HG02943 (cell line): Measurements from ENCODE around the gene GPR152.

Source experiments
- ATAC-seq: cut with Tn5 transposase; IDR thresholded peaks from one replicate; pipeline ENCODE4 v1.9.1; 2021; ENCODE audit warnings: mild to moderate bottlenecking, low read depth, moderate library complexity; ENCODE audit not compliant: unreplicated experiment

The GPR152 gene

GRCh38 chr11:67442504-67443404 lies 9.8 kb downstream of the GPR152 start:
- ATAC-seq = no peak

GRCh38 chr11:67441731-67442351 lies 10.7 kb downstream of the GPR152 start:
- no peak for ATAC-seq

DNA sequence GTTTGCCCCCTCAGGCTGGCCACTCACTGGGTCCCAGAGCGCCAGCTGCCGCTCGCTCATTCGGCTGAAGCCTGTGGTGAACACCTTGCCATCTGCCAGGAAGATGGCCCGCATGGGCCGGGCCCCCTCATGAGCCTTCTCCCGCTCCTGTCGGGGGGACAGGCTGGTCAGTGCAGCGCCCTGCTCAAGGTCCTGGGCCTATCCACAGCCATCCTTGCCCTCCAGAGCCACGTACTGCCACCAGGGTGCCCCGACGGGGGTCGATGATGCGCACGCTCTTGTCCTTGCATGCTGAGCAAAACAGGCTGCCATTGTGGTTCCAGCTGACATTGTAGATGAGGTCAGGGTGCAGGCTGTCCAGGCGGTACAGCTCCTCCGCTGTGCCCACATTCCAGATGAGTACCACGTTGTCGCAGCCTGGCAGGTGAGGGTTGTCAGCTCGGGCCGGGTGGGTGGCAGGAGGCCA lies 11.4 kb downstream of the GPR152 start:
- no peak for ATAC-seq

GRCh38 chr11:67440229-67441097 lies 12.1 kb downstream of the GPR152 start:
- no peak for ATAC-seq

DNA sequence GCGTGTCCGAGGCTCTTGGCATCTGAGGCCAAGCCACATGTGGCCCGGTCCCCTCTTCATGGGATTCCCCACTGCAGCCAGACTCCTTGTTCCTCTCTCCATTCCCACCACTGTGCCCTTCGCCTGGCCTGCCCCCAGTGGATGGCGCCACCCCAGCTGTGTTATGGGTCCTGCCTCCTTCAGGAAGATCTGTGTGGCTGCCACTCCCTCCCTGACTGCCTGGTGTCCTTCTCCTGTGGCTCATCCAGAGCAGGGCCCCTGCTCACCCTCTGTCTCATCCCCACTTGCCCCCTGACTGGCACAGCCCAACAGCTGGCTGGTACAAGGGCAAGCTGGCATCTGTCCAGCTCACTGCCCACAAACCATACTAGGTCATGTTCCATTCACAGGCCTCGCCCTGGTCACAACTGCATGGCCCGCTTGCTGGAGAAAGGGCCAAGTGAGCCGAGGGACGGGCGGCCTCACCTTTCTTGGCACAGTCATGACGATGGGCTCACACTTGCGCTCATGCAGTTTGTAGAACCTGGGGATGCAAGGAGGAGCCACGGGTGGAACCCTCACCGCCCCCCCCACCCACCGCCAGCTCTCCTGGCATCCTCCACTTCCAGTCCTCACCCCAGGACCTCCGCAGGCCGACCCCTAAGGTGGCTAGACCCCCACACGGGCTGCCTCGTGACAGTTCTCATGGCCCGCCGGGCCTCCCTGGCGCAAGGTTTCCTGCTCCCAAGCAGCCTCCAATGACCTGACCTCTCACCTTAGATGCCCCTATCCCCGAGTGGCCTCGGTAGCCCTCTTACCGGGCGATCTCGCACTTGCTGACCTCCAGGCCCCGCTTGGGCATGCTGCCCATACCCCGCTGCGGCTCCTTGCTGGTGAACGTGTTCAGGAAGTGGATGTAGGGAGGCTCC lies 13.0 kb downstream of the GPR152 start:
- ATAC-seq = no peak

DNA sequence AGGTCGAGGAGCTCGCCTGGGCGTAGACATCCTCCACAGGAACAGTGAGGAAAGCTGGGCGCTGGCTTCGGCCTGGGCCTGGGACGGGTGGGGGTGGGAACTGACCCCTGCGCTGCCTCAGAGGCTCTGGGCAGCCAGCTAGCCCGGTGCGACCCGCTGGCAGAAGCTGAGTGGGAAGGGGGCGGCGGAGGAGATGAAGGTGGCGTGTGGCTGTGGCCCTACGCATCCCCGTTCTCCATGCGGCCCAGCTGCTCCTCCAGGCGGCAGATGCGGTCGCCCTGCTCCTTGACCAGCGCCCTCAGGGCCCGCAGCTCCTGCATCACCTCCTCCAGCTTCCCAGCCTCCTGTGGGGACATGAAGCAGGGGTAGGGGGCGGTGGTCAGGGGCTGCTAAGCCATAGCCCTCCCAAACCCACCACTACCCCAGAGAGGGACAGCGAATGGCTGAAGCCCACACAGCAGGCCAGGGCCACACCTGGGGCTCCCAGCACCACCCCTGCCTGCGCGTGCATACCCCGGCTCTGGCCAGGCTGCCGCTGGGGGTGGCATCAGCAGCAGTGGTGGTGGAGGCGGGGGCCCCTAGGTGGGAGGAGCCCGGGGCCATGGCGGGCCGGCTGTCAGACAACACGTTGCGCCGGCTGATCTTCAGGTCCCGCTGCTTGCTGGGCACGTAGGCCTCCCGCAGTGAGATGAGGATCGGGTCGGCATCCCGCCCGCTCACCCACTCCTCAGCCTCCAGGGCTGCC lies 14.2 kb downstream of the GPR152 start:
- ATAC-seq = no peak

- ATAC-seq = no peak
Measured at GRCh38 chr11:67437809-67438157, 14.7 kb downstream of the GPR152 start.

DNA sequence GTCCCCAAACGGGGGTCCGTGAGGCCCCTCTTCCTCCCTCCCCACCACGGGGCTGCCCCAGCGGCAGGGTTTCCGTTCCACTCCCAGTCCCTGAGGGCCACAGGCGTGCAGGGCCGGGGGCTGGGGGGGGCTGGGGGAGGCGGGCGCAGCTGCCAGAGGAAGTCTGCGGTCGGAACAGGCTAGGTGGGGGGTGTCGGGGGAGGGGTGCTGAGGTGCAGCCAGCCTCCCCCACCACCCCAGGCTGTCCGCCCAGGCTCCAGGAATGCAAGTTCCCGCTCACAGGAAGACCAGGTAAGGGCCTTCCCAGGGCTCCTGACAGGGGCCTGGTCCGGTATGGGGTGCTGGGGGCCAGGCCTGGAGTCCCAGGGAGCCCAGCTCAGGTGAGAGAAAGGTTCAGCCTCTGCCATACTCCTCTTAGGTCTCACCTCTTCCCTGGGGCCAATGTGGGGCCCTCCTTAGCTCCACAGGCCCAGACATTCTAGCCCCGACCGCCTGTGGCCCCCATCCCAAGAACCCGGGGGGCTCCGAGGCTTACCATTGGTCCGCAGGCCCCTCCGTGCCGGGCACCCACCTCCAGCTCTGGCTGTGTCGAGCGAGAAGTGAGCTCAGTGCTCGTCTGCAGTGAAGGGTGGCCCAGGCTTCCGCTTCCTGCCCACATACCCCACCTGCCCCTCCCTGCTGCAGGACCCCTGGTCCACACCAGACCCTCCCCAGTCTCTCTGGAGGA lies 15.3 kb downstream of the GPR152 start, which contains the start of gene PTPRCAP:
Gene PTPRCAP, minus strand, starts transcription at position 601 of the 727 bp plus-strand sequence. Its CDS starts 63 bp downstream, at position 538.
- no peak for ATAC-seq

DNA sequence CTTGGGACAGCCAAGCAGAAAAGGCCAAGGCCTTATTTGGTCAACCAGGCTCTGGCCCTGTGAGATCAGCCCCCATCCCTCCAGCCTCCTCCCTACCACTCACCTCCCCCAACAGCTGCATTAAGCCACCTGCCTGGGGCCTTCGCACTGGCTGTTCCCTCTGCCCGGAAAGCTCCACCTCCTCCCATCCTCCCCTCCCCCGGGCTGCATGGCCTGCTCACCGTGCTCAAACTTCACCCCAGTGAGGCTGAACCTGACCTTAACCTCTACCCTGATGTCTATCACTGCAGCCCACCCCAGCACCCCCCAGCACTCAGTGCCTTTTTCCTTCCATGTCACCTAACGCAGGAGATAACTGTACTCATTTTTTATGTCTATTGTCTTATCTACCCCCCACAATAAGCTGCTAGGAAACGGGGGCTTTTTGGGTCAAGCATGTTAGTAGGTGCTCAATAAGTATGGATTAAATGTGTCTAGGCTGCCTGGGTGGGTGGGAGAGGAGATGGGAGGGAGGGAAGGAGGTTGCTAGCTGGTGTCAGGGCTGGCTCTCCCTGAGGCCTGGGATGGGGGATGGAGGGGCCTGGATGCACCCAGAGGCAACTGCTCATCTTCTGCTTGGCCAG lies 16.0 kb downstream of the GPR152 start:
- no peak for ATAC-seq

DNA sequence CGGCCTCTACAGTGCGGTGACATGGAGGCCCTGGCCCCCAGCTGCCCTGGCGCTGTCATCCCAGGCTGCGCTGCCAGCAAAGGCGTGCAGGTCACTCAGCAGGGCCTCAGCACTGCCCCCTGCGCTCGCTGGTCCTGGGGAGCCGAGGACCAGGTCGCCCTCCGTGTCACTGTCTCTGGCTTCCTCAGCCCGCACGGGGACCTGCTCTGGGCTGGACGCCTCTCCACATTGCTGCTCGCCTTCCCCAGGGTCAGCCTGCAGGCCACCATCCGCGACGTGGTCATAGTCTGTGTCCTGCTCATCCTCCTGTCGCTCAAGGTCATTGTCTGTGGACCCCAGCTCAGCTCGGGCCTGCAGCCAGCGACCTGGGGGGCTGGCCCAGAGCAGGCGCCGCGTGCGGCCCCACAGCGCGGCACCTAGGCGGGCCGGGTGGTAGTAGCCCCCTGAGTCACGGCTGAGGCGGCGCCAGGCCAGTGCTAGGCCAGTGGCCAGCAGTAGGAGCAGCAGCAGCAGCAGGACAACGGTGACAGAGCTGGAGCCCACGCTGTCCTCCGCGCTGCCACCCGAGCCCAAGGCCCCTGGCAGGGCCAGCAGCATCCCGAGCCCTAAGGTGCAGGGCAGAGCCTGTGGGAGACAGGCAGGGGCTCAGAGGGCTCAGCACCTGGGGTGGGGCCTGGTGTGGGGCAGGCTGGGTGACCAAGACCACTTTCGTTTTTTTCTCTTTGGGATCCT lies 16.6 kb downstream of the GPR152 start:
- no peak for ATAC-seq

DNA sequence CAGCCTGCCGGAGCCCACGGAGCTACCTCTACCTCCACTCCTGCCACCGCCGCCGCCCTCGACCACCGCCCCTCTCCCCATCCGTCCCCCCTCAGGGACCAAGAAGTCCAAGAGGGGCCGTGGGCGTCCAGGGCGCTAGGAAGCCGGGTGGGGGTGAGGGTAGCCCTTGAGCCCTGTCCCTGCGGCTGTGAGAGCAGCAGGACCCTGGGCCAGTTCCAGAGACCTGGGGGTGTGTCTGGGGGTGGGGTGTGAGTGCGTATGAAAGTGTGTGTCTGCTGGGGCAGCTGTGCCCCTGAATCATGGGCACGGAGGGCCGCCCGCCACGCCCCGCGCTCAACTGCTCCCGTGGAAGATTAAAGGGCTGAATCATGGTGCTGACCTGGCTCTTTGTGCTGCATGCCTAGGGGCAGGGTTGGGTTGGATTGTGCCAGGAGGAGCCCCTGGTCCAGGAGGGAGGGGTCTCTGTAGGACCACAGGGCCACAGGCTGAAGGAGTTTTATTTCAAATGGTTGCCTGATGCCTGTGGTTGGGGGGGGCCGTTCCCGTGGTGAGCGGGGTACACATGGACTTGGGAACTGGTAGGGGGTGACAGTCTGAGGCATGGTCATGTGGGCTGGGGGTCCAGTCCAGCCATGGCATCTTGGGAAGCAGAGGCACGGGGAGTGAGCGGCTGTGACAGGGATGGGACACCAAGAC lies 17.4 kb downstream of the GPR152 start:
- ATAC-seq = no peak

GRCh38 chr11:67434395-67434881 lies 18.1 kb downstream of the GPR152 start:
- no peak for ATAC-seq

GRCh38 chr11:67433536-67434394 lies 18.8 kb downstream of the GPR152 start:
- no peak for ATAC-seq

DNA sequence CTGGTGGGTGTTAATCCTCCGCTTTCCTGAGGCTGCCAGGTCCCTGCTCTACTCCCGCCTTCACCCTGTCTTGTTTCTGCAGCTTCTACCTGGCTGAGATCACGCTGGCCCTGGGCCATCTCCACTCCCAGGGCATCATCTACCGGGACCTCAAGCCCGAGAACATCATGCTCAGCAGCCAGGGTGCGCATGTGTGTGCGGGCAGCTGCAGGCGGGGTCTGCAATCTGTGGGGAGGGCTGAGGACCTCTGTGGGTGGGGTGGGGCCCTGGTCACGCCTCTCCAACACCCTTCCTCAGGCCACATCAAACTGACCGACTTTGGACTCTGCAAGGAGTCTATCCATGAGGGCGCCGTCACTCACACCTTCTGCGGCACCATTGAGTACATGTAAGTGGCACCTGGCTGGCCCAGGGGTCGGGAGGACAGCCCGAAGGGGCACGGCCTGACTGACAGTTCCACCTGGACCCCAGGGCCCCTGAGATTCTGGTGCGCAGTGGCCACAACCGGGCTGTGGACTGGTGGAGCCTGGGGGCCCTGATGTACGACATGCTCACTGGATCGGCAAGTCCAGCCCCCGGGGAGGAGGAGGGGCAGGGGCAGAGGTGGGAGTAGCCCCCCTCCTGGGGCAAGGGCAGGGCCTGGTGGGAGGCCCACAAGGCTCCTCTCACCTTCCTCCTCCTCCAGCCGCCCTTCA lies 19.7 kb downstream of the GPR152 start:
- ATAC-seq = no peak
